Type B pancreatic cell (in vitro differentiated cells): ENCODE data around the gene VPS13D. TPM values are rescaled to one million over a fixed set of nuclear protein-coding genes. Genes with fewer than 3 reads are reported as not detected.

ENCODE experiments used
- DNase-seq: peaks from one replicate; pipeline ENCODE4 v3.0.0; 2021; ENCODE audit warnings: mixed read lengths; ENCODE audit not compliant: unreplicated experiment; ENCODE audit errors: extremely low spot score
- H3K27ac Mint-ChIP-seq: 2 replicates; pipeline ENCODE4 v1.8.0; 2021; ENCODE audit warnings: mild to moderate bottlenecking, mixed read lengths
- H3K27me3 Mint-ChIP-seq: 2 replicates; pipeline ENCODE4 v1.8.0; 2021; ENCODE audit warnings: mixed read lengths
- H3K36me3 Mint-ChIP-seq: 2 replicates; pipeline ENCODE4 v1.8.0; 2021; ENCODE audit warnings: mixed read lengths
- H3K4me1 Mint-ChIP-seq: one replicate; pipeline ENCODE4 v1.8.0; 2021; ENCODE audit warnings: mixed read lengths; ENCODE audit not compliant: unreplicated experiment
- H3K4me3 Mint-ChIP-seq: 2 replicates; pipeline ENCODE4 v1.8.0; 2021; ENCODE audit warnings: mild to moderate bottlenecking, mixed read lengths
- H3K9me3 Mint-ChIP-seq: 2 replicates; pipeline ENCODE4 v1.8.0; 2021; ENCODE audit warnings: mixed read lengths
- total RNA-seq: library from RNA; stranded (reverse); gene quantifications from 2 replicates; pipeline ENCODE4 v1.2.1, GENCODE V29; 2021; ENCODE audit warnings: low replicate concordance
- TF ChIP-seq, protein P1 (sequence below): fragments of 200-600 bp; sonication (generic); conservative IDR thresholded peaks from 2 replicates; pipeline ENCODE4 v1.5.0; 2021; ENCODE audit warnings: antibody characterized with exemption, mild to moderate bottlenecking

Gene VPS13D
- total RNA-seq, 1 donor from 2014 or later = 43.4 TPM

DNA sequence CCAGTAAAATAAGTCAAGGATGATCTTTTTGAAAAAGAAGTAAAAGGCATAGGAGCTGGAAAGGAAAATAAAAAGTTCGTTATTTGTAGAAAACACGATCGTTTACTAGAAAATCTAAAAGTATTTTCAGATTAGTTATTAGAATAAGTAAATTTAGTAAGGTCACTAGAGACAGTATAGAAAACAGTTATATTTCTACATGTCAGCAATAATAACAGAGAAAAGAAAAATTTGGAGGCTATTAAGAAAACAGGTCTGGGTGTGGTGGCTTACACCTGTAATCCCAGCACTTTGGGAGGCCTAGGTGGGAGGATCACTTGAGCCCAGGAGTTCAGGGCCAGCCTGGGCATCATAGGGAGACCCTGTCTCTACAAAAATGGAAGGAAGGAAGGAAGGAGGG, 181.3 kb downstream of the VPS13D start:
- TF ChIP-seq, protein P1, sequence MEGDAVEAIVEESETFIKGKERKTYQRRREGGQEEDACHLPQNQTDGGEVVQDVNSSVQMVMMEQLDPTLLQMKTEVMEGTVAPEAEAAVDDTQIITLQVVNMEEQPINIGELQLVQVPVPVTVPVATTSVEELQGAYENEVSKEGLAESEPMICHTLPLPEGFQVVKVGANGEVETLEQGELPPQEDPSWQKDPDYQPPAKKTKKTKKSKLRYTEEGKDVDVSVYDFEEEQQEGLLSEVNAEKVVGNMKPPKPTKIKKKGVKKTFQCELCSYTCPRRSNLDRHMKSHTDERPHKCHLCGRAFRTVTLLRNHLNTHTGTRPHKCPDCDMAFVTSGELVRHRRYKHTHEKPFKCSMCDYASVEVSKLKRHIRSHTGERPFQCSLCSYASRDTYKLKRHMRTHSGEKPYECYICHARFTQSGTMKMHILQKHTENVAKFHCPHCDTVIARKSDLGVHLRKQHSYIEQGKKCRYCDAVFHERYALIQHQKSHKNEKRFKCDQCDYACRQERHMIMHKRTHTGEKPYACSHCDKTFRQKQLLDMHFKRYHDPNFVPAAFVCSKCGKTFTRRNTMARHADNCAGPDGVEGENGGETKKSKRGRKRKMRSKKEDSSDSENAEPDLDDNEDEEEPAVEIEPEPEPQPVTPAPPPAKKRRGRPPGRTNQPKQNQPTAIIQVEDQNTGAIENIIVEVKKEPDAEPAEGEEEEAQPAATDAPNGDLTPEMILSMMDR = no peak
- no peak overlapping the region for H3K27ac Mint-ChIP-seq
- no peak for DNase-seq
- H3K36me3 Mint-ChIP-seq = peaks cover 59% of the 10 kb centered on the region
- H3K4me1 Mint-ChIP-seq = peaks cover 41% of the 10 kb centered on the region
- H3K4me3 Mint-ChIP-seq = no peak overlapping the region
- peaks cover 18% of the 10 kb centered on the region for H3K9me3 Mint-ChIP-seq
- H3K27me3 Mint-ChIP-seq = no peaks in the 10 kb centered on the region

DNA sequence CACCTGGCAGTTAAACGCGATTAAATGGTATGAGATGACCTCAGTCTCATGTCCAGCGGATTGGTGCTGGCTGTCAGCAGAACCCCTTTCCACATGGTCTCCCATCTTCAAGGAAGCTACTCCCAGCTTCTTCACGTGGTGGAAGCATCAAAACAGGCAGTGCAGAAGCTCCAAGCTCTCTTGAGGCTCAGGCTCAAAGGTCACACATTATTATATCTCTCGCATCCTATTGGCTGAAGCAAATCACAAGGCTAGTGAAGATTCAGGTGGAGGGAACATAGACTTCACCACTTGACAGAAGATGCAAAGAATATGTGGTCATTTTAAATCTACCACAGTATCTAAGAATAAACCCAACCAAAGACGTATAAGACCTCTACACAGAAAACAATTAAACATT, 181.9 kb downstream of the VPS13D start:
- no peak overlapping the region for H3K27ac Mint-ChIP-seq
- TF ChIP-seq, protein P1 = no peak
- peaks cover 34% of the 10 kb centered on the region for H3K4me1 Mint-ChIP-seq
- no peak for DNase-seq
- H3K36me3 Mint-ChIP-seq = peaks cover 63% of the 10 kb centered on the region
- no peaks in the 10 kb centered on the region for H3K27me3 Mint-ChIP-seq
- peaks cover 18% of the 10 kb centered on the region for H3K9me3 Mint-ChIP-seq
- no peak overlapping the region for H3K4me3 Mint-ChIP-seq

DNA sequence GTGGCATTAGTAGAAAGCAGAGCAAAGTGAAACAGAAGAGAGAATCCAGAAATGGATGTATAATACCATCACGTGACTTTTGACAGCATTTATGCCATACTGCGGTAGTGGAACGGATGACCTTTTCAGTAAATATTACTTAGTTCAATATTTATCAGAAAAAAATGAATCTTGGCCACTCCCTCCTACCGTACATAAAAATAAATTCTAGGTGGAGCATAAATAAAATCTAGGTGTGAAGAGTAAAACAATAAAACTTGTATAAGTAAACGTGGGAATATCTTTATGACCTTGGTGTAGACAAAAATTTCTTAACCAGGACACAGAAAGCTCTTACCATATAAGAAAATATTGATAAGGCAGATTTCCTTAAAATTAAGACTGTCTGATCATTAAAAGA, 182.6 kb downstream of the VPS13D start:
- H3K27ac Mint-ChIP-seq = no peak overlapping the region
- peaks cover 68% of the 10 kb centered on the region for H3K36me3 Mint-ChIP-seq
- peaks cover 27% of the 10 kb centered on the region for H3K4me1 Mint-ChIP-seq
- TF ChIP-seq, protein P1 = no peak
- H3K9me3 Mint-ChIP-seq = peaks cover 18% of the 10 kb centered on the region
- no peaks in the 10 kb centered on the region for H3K27me3 Mint-ChIP-seq
- no peak for DNase-seq
- H3K4me3 Mint-ChIP-seq = no peak overlapping the region

DNA sequence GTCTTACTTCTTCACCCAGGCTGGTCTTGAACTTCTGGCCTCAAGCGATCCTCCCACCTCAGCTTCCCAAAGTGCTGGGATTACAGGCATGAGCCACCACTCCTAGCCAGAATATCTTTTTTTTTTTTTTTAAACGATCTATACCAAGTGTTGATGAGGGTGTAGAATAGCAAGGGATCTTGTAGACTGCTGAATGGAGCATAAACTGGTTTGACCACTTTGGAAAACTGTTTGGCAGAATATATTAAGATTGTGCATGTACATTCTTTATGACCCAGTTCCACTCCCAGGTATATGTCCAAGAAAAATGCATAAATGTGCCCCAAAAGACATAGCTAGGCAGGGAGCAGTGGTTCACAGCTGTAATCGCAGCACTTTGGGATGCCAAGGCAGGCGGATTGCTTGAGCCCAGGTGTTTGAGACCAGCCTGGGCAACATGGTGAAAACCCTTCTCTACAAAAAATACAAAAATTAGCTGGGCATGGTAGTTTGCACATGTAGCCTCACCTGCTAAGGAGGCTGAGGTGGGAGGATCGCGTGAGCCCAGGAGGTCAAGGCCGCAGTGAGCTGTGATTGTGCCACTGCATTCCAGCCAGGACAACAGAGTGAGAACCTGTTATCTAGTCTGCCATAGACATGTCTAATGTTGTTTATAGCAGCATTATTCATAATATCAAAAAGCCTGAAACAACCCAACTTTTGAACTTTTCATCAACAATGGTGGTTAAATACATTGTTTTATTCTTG, 184.0 kb downstream of the VPS13D start:
- peak overlapping the region; percentile 27 for H3K4me3 Mint-ChIP-seq
- H3K4me1 Mint-ChIP-seq = peaks cover 23% of the 10 kb centered on the region

DNA sequence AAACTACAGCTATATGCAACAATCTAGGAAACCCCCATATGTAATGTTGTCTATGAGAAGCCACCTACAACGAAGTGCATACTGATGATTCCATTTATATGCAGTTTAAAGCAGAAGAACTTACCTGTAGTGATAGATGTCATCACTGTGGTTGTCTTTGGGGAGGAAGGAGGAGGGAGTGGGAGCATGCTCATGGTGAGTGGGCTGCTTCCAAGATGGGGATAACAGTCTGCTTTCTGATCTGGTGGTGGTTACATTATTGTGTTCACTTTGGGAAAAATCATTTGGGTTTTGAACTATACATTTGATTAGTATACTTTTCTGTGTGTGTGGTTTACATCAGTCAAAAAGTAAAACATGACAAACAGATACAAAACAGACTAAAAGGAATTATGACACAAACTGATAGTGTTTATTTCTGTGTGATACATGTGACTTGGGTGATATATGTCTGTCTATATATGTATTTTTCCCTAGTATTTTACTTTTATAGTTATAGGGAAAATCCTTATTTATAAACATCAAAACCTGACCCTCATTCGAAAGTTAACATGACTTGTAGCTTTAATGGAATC, 184.7 kb downstream of the VPS13D start:
- Mint-ChIP-seq H3K36me3 (peaks cover 80% of the 10 kb centered on the region), H3K9me3 (peaks cover 17% of the 10 kb centered on the region), H3K4me1 (peaks cover 28% of the 10 kb centered on the region), H3K27me3 (no peaks in the 10 kb centered on the region), H3K4me3 (no peak overlapping the region), H3K27ac (no peak overlapping the region)
- TF ChIP-seq, protein P1 = no peak
- DNase-seq = no peak

More for the DNA sequence above, 184.0 kb downstream of the VPS13D start:
- TF ChIP-seq, protein P1 = no peak
- no peak for DNase-seq
- peaks cover 76% of the 10 kb centered on the region for H3K36me3 Mint-ChIP-seq
- H3K27me3 Mint-ChIP-seq = no peaks in the 10 kb centered on the region
- no peak overlapping the region for H3K27ac Mint-ChIP-seq
- H3K9me3 Mint-ChIP-seq = peaks cover 18% of the 10 kb centered on the region
